HS-27A (cell line): ENCODE results near the gene SLC44A5.
"Not testable (repeated sequence)": the region's sequence is repeated elsewhere in the genome, so short reads cannot be mapped to it uniquely, and the experiment has no call there.

Experiments
- DNase-seq: peaks from one replicate; pipeline ENCODE4 v3.0.0-alpha.2; 2012; ENCODE audit warnings: low read depth, missing footprints

SLC44A5 gene

DNA sequence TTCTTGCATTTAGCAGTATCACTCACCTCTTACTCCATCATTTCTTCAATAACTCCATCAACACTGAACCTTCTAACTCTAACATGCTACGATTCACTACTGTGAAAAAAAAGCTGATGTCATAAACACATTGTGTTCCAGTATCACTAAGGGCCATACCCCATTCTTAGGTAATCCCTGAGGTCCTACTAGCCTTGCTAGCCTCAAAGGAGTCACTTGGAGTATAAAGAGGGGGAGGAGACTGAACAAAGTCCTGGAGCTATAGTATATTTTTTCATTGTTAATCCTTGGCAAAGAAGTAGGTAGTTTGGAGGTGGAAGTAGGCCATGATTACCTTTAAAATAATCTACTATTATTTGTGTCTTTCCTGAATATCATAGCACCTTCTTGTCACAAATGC, at the start of gene SLC44A5:
Gene SLC44A5, minus strand, starts transcription at position 101 of the 400 bp plus-strand sequence. CDS start 69,667 bp downstream, outside the sequence.
- DNase-seq = no peak

DNA sequence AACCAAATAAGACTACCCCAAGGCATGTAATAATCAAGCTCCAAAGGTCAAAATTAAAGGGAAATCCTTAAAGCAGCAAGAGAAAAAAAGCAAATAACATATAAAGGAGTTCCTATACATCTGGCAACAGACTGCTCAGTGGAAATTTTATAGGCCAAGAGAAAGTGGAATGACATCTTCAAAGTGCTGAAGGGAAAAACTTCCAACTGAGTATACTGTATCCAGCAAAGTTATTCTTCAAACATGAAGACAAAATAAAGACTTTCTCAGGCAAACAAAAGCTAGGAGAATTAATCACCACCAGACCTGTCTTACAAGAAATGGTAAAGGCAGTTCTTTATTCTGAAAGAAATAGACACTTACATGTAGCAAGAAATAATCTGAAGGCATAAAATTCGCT, 45.0 kb upstream of the SLC44A5 start:
- DNase-seq = no peak

DNA sequence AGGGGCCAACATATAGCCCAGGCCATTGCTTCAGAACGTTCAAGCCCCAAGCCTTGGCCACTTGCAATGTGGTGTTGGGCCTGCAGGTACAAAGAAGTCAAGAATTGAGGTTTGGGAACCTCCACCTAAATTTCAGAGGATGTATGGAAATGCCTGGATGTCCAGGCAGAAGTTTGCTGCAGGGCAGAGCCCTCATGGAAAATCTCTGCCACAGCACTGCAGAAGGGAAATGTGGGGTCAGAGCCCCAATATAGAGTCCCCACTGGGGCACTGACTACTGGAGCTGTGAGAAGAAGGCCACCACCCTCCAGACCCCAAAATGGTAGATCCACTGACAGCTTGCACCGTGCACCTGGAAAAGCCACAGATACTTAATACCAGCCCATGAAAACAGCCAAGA, 36.3 kb upstream of the SLC44A5 start:
- not testable (repeated sequence) for DNase-seq

DNA sequence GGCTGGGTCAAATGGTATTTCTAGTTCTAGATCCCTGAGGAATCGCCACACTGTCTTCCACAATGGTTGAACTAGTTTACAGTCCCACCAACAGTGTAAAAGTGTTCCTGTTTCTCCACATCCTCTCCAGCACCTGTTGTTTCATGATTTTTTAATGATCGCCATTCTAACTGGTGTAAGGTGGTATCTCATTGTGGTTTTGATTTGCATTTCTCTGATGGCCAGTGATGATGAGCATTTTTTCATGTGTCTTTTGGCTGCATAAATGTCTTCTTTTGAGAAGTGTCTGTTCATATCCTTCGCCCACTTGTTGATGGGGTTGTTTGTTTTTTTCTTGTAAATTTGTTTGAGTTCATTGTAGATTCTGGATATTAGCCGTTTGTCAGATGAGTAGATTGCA, 34.2 kb upstream of the SLC44A5 start:
- not testable (repeated sequence) for DNase-seq

DNA sequence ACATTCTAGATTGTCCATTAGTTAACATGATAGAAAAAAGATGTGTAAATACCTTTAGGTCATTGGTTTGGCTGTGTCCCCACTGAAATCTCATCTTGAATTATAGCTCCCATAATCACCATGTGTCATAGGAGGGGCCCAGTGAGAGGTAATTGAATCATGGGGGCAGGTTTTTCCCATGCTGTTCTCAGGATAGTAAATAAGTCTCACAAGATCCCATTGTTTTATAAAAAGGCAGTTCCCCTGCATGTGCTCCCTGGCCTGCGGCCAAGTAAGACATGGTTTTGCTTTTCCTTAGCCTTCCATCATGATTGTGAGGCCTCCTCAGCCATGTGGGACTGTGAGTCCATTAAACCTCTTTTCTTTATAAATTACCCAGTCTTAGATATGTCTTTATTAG, 32.5 kb upstream of the SLC44A5 start:
- DNase-seq = no peak

DNA sequence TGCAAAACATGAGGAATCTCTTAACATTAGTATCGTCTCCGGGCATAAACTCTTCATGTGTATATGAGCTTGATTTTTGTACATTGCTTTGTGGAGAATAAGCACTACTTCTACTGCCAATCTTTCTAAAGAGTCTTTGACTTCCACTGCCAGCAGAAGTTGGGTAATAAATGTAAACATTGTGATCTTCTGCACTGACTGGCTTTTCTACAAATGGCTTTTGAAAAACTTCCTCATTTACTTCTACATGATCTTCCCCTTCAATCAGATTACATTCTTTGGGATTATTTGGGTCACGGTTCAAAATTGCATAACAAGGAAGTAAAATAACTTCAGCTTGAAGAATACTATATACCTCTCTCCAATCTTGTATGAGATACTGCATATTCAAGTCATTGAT, 30.4 kb upstream of the SLC44A5 start:
- no peak for DNase-seq

DNA sequence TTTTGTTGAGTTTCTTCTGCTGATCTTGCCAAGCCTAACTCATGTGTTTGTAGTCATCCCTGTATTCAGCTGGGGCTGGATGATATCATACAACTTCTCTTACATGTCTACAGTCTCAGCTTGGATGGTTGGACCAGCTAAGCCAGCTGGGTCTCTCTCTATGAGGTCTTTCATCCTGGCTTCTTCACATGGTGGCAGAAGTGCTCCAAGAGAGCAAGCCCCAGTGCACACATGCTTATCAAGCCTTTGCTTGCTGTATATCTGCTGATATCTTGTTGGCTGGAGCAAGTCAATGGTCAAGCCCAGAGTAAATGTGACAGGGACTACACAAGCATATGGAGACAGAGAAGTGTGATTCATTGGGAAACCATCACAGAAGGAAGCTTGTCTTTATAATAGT, 29.2 kb upstream of the SLC44A5 start:
- no peak for DNase-seq

DNA sequence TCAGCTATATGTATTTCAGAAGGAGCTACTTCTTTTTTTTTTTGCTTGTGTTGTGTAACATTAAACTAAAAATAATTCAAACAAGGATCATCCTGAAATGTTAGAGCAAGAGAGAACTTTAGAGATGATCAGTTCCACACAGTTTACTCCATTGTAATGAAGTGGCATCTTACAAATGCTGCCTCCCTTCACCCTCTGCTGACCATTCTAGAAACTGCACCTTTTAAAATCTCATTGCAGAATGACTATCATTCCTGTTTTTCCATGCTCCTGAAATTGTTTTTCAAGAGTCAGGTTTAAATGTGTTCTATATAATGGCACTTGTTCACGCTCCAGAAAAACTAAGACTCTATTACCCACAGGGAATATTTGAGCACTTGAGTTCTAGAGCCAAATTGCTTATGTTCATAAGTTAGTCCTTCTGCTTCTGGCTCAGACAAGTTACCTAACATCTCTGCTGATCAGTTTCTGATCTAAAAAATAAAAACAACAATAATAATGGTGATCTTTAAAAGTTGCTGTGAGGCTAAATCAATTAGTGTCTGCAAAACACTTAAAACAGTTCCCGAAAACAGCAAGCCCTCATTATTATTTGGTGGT, 21.5 kb upstream of the SLC44A5 start:
- peak; percentile 4 for DNase-seq

DNA sequence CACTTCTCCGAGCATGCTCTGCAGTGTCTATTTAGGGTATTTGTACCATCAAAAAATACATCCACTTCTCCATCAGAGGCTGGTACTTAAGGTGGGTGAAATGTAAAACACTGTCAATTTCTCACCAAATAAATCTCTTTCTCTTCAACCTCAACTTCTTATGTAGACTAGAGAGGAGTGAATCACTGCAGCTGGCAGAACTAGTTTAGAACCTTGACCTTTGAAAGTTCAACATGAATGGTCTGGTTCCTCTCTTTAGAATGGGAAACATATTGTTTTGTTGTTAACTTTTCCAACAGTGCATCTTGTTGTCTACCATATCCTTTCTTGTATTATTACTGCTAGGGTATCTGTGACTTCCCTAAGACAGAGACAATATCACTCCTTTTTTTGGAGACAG, 20.1 kb upstream of the SLC44A5 start:
- no peak for DNase-seq

DNA sequence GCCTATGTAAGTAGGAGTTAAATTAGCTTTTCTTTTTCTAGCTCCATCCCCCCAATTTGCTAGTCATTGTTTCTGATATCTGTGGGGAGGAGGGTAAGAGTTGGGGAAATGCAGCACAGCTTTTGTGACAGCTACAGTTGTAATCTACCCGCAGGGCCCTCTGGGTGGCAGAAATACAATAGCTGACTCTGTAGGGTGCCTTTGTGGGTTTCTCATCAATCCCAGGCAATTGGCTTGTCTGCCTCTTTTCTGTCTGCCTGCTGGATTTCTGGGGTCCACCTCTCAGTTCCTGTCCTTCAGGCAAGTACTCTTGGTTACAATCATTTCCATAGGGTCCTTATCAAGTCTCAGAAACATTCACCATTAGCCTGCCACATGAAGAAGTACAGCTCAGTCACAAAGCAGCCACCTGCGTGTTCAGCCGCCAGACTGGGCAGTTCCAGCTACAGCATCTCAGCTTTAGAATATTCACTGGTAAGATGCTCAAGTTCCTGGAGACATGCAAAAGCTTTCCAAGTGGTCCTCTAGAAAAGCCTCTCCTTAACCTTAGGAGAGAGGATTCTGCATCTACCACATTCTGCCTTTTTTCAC, 19.2 kb upstream of the SLC44A5 start:
- no peak for DNase-seq

DNA sequence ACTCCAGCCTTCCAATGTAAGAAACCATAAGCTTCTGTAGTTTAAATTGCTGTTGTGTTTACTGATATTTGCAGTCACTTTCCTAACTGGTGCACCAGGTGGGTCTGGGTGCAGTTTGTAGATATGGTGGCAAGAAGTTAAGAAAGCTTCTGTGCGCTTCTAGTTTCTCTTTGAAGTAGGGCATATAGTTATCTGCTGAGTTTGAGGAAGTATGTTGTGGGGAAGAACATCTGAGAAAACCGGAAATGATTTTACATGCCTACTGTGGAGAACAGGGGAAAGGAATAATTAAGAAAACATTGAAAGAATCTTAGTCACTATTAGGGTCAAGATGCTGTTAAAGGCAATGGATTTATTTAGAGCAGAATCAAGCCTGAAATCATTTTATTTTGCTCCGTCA, 14.9 kb upstream of the SLC44A5 start:
- no peak for DNase-seq

DNA sequence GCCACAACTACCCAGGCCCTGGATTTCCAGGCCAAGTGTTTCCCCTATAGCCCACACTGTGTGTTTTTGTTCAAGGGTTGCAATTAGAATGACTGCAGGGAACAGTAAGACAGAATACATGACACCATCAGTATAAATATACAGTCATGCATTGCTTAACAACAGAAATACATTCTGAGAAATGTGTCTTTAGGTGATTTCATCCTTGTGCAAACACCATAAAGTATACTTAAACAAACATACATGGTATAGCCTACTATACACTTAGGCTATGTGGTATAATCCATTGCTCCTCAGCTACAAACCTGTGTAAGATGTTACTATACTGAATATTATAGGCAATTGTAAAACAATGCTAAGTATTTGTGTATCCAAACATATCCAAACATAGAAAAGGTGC, 7.5 kb upstream of the SLC44A5 start:
- no peak for DNase-seq

DNA sequence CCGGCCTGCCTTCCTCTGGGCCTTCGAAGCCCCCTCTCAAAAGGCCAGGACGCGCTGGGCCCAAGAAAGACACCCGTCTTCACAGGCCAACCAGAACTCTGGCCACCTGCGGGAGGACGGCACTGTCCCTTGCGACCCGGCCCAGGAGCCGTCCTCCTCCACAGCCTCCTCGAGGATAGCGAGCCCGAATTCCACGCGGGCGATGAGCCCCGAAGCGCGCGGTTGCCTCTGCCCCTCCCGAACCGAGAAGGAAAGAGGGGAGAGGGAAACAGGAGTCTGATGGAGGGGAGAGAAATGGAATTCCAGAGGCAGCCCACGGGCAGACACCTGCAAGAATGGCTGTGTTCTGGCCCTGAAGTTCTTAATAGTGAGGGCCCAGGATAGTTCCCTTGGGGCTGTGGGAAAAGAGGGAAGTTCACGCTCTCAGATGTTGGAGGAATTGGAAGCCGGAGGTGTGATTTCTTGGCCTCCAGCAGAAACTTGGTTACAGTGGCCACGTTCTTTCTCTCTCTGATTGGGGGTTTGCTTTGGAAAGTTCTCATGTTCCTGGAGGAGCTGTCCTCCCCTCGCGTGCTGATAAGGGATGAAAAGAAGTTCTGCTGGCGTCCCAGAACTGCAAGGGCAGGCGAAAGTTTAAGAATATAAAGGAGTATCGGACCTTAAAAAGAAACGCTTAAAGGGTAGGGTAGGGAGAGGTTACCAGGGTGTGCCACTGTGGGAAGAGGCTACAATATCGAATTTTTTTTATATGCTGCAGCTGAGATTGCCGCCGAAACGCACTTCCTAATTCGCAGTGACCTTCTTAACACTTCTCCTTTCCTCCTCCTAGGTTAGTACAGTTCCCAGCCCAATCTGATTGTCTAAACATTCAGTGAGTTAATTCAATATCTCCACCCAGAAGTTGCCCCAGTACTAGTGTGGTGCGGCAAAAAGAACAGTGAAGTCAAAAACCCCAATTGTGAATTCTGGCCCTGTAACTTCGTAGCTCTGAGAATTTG, 5.8 kb upstream of the SLC44A5 start:
- DNase-seq = no peak

DNA sequence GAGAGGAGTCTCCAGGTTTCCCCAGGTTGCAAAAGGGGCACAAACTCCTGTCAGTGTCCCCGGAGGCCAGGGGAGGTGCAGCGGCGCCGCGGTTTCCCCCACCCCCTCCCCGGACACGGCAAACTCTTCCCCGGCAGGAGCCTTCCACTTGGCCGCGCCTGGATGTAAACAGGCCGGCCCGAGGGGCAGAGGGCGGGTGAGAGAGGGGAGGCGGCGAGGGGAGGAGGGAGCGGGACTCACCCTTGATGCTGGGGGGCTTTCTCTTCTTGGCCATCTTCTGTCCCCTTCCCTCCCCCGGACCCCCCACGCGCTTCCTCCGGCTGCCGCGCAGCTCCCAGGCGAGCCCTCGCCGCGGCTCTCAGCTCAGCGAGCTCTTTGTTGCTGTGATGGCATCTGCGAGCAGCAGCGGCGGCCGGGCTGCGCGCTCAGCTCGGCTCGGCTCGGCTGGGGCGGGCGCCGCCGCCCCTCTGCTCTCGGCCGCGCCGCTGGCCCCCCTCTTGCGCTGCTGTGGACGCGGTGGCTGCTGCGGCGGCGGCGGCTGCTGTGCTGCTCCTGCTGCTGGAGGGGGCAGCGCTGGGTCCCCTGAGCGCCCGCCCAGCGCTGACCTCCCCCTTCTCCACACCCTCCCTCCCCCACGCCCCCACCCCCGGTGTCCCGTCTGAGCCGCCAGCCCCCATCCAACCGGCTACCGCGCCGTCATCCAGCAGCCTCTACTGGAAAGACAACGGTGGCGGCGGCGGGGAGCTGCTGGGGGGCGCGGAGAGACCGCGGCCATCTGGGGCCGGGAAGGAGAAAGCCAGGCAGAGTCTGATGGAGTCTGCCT, 4.9 kb upstream of the SLC44A5 start:
- DNase-seq = no peak

DNA sequence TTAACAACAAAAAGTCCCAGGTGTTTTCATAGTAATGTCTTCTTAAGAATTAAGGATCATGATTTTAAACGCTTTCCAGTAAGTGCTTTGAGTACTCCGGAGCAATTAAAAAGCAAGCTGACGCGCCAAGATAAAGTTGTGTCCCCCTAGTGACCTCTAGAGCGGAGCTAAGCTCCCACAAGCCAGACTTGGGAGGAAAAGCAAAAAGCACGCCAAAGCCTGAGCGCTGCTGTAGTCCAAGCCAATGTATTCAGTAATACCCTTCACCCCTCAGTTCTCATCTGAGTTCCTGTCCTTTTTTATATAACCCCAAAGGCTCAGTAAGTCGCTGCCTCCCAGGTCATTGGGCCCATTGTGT, 3.5 kb upstream of the SLC44A5 start:
- DNase-seq = no peak

DNA sequence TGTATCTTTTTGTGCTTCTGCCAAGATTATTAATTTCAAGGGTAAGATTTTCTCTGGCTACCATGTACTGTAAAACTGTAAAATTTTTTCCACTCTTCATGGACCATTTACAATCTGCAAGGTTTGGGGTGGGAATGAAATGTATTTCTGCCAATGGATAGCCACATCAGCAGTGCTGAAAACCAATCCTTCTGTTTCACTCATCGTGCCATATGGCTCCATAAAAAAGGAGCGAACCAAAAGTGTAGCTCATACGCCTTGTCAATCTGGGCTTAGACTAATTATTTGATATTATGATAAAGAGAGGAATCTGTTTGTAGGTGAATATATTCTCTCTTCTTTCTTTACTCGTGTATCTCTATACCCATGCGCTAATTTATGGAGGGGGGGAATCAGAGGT, 3.0 kb upstream of the SLC44A5 start:
- no peak for DNase-seq

DNA sequence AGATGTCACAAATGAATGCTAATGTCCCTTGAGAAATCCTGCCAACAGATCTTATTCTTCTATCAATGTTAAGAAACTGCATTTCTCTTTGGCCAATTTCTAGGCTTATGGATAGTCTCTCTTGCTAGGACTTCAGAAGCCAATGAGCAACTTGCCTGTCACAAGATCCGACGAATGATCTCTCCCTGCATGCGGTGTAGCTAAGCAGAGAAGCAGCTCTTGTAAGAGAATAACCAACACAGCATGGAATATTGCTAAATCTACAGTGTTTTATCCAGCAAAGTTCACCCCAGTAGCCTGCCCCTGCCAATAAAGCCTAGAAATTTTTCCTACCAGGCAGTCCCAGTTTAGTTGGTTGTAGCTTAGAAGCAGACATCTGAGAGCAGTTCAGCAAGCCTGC, 2.1 kb upstream of the SLC44A5 start:
- no peak for DNase-seq

DNA sequence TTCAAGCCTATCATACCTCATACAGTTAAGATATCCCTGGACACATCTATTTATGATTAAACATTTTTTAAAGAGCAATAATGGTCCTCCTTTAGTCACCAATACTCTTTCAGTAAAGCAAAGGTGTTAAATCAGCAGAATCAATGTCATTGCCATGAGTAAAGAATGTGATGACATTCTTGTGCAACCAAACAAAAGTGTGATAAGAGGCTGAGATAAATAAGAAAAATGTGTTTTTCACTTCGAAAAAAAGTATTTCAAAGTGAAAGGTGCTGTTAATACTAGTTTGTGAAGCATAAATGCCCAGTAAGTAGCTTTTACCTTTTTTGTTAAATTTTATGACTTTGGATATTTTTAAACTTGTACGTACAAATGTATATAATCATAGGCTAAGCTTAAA, 8.4 kb downstream of the SLC44A5 start:
- DNase-seq = no peak

DNA sequence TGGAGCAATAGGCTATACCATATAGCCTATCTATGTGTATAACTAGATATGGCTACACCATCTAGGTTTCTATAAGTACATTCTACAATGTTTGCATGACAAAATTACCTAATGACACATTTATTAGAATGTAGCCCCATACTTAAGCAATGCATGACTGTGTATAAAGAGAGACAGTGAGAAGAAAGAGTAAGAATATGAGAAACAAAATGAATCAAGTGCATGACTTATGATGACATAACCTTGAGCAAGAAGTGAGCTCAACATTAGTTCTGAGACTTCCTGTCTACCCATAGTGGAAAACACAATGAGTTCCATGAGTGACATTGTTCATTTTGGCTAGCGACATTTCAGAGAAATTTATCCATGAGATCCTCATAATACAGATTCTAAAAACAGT, 10.1 kb downstream of the SLC44A5 start:
- no peak for DNase-seq

DNA sequence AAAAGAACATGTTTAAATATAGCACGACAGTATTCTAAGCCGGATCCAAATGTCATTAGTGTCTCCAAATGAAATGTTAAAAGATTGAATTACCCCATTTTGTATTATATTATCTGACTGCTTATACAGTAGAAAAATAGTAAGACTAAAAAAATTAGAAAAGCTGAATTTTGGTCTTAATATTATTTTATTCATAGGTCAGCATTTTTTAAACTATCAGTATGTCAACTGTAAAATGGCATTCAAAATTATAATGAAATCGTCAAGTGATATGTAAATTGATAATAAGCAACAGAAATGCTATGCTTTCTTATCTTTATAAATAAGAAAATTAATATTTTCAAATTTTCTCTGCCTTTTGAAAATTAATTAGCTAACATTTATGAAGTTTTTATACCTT, 16.6 kb downstream of the SLC44A5 start:
- DNase-seq = no peak

DNA sequence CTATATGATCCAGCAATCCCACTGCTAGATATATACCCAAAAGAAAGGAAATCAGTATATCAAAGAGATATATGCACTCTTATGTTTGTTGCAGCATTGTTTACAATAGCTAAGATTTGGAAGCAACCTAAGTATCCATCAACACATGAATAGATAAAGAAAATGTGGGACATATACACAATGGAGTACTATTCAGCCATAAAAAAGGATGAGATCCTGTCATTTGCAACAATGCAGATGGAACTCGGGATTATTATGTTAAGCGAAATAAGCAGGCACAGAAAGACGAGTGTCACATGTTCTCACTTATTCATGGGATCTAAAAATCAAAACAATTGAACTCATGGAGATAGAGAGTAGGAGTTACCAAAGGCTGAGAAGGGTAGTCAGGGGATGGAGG, 17.5 kb downstream of the SLC44A5 start:
- DNase-seq = not testable (repeated sequence)

DNA sequence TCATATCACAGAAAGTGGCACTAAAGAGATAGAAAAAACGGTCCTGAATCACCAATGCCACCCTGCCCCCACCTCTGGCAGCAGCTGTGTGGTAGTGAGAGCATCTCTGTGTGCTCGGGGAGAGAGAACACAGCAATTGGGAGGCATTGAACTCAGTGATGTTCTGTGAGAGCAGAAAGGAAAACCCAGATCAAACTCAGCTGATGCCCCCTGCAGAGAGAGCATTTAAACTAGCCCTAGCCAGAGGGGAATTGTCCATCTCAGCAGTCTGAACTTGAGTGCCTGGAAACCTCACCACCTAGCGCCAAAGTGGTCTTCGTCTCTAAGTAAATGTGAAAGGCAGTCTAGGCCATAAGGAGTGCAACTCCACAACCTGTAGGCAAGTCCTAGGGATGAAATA, 21.3 kb downstream of the SLC44A5 start:
- no peak for DNase-seq
